Tibial artery (tissue), 4 donors: Measurements from ENCODE around the gene AKR7A2.

ENCODE experiments used
- DNase-seq, 2 donors: peaks; one replicate each; pipeline ENCODE4 v3.0.0-alpha.2; 2019
- H3K27ac ChIP-seq, 2 donors: fragments of 200-600 bp; sonication (generic) in 1 of 2; 1 replicate in 1 of 2; 2 replicates in 1 of 2; pipeline ENCODE4 v1.5.1; 2018 to 2019; ENCODE audit warnings: mild to moderate bottlenecking in 1 of 2
- H3K27me3 ChIP-seq, 2 donors: fragments of 200-600 bp; sonication (generic) in 1 of 2; one replicate each; pipeline versions ENCODE4 v1.5.1 to v1.6.0; 2016 to 2019
- H3K36me3 ChIP-seq, 3 donors: fragments of 200-600 bp; sonication (generic) in 2 of 3; one replicate each; pipeline ENCODE4 v1.5.1; 2016 to 2019; ENCODE audit warnings: mild to moderate bottlenecking in 2 of 3
- H3K4me1 ChIP-seq, 4 donors: fragments of 200-600 bp; sonication (generic) in 2 of 4; 1 replicate in 3 of 4; 2 replicates in 1 of 4; pipeline ENCODE4 v1.5.1; 2016 to 2019
- H3K4me3 ChIP-seq, 2 donors: fragments of 200-600 bp; sonication (generic) in 1 of 2; 1 replicate in 1 of 2; 2 replicates in 1 of 2; pipeline ENCODE4 v1.5.1; 2018 to 2019; ENCODE audit warnings: mild to moderate bottlenecking in 2 of 2
- H3K9me3 ChIP-seq, 3 donors: fragments of 200-600 bp; sonication (generic) in 1 of 3; one replicate each; pipeline ENCODE4 v1.5.1; 2016 to 2019
- CTCF ChIP-seq, 2 experiments: fragments of 200-600 bp in 1 of 2; fragments of 450-650 bp in 1 of 2; IDR thresholded peaks; one replicate each; pipeline ENCODE4 v1.5.1; 2017 to 2019; ENCODE audit warnings: antibody characterized with exemption in 2 of 2, mild to moderate bottlenecking in 1 of 2, moderate library complexity in 1 of 2
- intact Hi-C: fragments of 100-400 bp; cut with DNase I; formaldehyde crosslinking; loops from one replicate; pipeline ENCODE4 v1.15.0; 2023; ENCODE audit warnings: low total_unique reads

The AKR7A2 gene

GRCh38 chr1:19347533-19348172, 35.7 kb upstream of the AKR7A2 start:
- Histone ChIP-seq H3K9me3 (no peaks in the 10 kb centered on the region), H3K36me3 (peaks cover 38 to 70% (median 69%) of the 10 kb centered on the region in 3 donors), H3K4me1 (peaks cover 0 to 8% (median 0%) of the 10 kb centered on the region in 4 donors), H3K4me3 (no peak overlapping the region), H3K27ac (no peak overlapping the region), H3K27me3 (no peaks in the 10 kb centered on the region)
- intact Hi-C loops = no loop called here
- TF ChIP-seq CTCF (IDR thresholded peaks at IDR 0.05) = no peak
- no peak for DNase-seq

GRCh38 chr1:19346026-19346425, 34.1 kb upstream of the AKR7A2 start:
- no peak overlapping the region for H3K27ac ChIP-seq
- no peaks in the 10 kb centered on the region for H3K27me3 ChIP-seq
- intact Hi-C loops = no loop called here
- no peak for DNase-seq
- peaks cover 36 to 66% (median 62%) of the 10 kb centered on the region in 3 donors for H3K36me3 ChIP-seq
- no peak overlapping the region for H3K4me3 ChIP-seq
- peaks cover 0 to 19% (median 10%) of the 10 kb centered on the region in 4 donors for H3K4me1 ChIP-seq
- H3K9me3 ChIP-seq = no peaks in the 10 kb centered on the region
- TF ChIP-seq CTCF (IDR thresholded peaks at IDR 0.05) = no peak

GRCh38 chr1:19345391-19345790, 33.4 kb upstream of the AKR7A2 start:
- Histone ChIP-seq H3K4me3 (no peak overlapping the region), H3K9me3 (no peaks in the 10 kb centered on the region), H3K27me3 (no peaks in the 10 kb centered on the region), H3K36me3 (peaks cover 36 to 72% (median 62%) of the 10 kb centered on the region in 3 donors), H3K4me1 (peaks cover 0 to 21% (median 10%) of the 10 kb centered on the region in 4 donors), H3K27ac (no peak overlapping the region)
- peak in 1 of 2 donors; percentile 34 for DNase-seq
- no peak for TF ChIP-seq CTCF (IDR thresholded peaks at IDR 0.05)
- intact Hi-C loops = loop anchor here (2.0 kb wide), 1 partner anchor 307 kb away; no protein-coding TSS in a partner anchor

GRCh38 chr1:19344831-19345230, 32.9 kb upstream of the AKR7A2 start:
- peak in 1 of 2 donors; percentile 61 for DNase-seq
- H3K27ac ChIP-seq = no peak overlapping the region
- intact Hi-C loops = loop anchor here (2.0 kb wide), 1 partner anchor 308 kb away; no protein-coding TSS in a partner anchor
- H3K4me1 ChIP-seq = peaks cover 0 to 21% (median 10%) of the 10 kb centered on the region in 4 donors
- H3K4me3 ChIP-seq = no peak overlapping the region
- peaks cover 31 to 73% (median 62%) of the 10 kb centered on the region in 3 donors for H3K36me3 ChIP-seq
- H3K27me3 ChIP-seq = no peaks in the 10 kb centered on the region
- no peak for TF ChIP-seq CTCF (IDR thresholded peaks at IDR 0.05)
- no peaks in the 10 kb centered on the region for H3K9me3 ChIP-seq

GRCh38 chr1:19344372-19344810, 32.4 kb upstream of the AKR7A2 start:
- peak; percentile 87 to 88 for TF ChIP-seq CTCF (IDR thresholded peaks at IDR 0.05)
- no peaks in the 10 kb centered on the region for H3K27me3 ChIP-seq
- peaks cover 0 to 21% (median 10%) of the 10 kb centered on the region in 4 donors for H3K4me1 ChIP-seq
- DNase-seq = peak; percentile 50 to 73
- intact Hi-C loops = loop anchor here (2.0 kb wide), 1 partner anchor 308 kb away; no protein-coding TSS in a partner anchor
- peaks cover 27 to 73% (median 62%) of the 10 kb centered on the region in 3 donors for H3K36me3 ChIP-seq
- no peak overlapping the region for H3K4me3 ChIP-seq
- H3K27ac ChIP-seq = no peak overlapping the region
- no peaks in the 10 kb centered on the region for H3K9me3 ChIP-seq
